ENCODE data around the gene MCM3.

MCM3 gene

DNA sequence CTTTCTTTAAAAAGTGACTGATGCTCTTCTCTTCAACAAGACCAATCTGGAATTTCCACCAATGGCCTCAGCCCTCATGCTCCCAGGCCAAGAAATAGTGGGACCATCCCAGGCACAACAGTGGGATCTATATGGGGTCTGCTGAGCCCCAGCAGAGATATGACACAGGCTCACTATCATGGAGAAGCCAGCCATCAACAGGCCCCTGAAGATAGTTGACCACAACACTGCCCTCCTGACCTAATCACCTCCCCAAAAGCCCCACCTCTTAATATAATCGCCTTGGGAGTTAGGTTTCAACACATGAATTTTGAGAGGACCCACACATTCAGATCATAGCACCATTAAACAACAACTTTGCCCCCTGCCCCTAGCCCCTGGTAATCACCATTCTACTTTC lies 16.8 kb upstream of the MCM3 start:
- no peak for DNase-seq (ENCODE audit: low spot score)

DNA sequence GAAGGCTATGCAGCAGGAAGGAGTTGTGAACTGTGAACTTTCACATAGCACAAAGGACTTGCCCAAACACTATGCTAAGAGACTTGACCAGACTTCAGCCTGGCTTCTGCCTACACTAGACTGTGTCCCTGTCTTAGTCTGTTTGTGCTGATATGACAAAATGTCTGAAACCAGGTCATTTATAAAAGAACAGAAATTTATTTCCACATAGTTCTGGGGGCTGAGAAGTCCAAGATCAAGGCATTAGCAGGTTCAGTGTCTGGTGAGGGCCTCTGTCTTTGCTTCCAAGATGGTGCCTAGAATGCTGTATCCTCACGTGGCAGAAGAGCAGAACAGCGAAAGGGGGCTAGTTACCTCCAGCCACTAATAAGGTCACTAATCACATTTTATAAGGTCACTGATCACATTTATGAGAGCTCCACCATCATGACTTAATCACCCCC lies 16.0 kb upstream of the MCM3 start:
- DNase-seq (ENCODE audit: low spot score), result no peak

DNA sequence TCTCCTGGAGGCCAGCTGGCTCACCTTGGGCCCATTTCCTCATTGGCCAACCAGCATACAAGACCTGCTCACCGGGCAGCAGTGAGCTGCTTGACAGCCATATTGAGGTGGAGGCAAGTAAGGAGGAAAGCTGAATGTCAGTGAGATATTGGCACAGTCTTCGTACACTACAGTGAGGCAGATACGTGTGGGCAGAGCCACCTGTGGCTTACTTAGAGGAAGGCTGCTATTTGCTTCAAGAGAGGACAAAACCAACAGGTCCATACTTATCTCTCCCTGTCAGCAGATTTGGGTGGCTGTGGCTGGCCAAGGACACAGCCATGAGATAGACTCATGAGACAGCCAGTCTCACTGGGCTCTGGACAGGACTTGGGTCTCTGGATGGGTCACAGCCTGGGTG lies 15.1 kb upstream of the MCM3 start:
- no peak for DNase-seq (ENCODE audit: low spot score)

DNA sequence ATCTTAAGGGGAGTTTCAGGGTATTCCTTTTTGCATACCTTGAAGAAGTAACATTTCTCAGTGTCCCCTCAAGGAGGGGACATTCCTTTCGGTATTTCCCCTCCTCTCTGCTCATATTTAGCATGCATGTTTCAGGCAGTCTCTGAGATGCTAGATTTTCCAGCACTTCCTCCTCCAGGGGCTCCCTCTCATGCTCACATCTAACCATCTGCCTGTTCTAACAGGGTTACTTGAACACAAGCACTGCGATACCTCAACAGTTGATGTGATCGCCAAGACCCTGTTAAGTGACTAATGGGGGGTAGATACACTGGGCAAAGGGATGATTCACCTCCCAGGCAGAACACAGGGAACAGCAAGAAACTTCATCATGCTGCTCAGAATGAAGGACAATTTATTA lies 12.9 kb upstream of the MCM3 start:
- DNase-seq (ENCODE audit: low spot score), result no peak

DNA sequence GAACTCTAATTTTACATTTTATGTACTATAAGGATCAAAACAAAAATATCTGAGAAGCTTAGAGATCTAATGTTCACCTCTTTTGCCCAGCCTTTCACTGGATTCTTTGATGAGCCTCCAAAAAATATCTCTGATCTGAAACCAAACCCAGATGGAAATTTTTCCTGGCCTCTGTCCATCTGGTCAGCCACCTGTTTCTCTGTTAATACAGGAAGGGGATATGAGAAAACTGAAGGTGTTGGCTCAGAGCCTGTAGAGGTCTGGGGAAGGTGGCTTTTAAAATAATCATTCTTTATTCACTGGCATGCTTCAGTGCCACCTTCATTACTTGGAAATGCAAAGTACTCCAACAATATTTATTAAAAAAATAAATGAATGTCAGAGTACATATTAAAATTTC lies 8.5 kb upstream of the MCM3 start:
- no peak for DNase-seq (ENCODE audit: low spot score)

DNA sequence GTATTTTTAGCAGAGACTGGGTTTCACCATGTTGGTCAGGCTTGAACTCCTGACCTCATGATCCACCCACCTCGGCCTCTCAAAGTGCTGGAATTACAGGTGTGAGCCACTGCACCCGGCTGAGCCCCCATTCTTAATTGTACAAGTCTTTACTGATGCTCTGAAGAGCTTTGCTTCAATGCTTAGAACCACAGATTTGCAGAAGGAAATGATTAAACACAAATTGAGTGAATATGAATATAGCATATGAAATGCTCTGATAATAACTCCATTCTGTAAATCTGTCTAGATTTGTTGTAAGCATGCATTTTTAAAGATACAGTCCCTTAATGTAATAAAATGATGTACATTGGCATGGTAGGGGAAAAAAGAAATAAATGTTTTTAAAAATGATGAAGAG lies 4.3 kb upstream of the MCM3 start:
- no peak for DNase-seq (ENCODE audit: low spot score)

DNA sequence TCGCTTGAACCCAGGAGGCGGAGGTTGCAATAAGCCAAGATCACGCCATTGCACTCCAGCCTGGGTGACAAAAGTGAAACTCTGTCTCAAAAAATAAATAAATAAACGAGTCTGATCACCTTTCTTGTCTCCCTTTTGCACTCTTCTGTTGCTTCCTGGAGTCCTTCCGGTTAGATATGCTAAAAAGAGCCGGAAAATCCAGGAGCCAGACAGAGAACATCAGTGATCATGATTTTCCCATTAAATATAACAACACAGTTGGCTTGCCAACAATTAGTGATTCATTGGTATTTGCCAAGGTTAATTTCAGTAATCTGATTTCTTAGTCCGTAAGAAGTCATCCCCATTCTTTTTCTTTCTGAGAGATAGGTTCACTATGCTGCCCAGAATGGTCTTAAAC lies 3.7 kb upstream of the MCM3 start:
- no peak for DNase-seq (ENCODE audit: low spot score)

DNA sequence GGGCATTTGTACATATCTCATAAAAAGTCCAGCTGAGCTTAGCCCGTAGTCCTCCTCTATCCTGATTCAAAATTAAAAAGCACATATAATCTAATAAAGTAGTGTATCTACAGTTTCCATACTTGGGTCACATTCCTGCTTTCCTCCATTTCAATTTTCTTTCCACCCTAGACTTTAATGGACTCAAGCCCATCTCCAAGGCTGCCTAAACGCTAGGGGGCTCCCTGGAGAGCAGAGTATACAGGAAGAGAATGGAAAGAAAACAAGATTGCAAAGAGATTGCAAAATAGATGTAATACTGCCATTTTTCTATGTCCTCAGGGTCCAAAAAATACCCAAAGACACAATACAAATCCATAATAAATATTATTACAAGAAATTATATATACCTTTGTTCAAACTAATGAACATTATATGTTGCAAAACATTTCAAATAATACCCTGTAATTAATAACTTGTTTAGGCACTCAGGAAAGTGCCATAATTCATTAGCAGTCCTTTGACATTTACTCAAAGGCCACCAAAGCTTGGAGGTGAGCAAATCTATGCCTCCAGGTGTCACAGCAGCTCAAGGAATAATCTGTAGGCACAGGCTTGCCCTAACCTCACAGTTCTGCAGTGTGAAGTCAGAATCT lies 2.4 kb upstream of the MCM3 start:
- DNase-seq (ENCODE audit: low spot score), result peak; percentile 67

DNA sequence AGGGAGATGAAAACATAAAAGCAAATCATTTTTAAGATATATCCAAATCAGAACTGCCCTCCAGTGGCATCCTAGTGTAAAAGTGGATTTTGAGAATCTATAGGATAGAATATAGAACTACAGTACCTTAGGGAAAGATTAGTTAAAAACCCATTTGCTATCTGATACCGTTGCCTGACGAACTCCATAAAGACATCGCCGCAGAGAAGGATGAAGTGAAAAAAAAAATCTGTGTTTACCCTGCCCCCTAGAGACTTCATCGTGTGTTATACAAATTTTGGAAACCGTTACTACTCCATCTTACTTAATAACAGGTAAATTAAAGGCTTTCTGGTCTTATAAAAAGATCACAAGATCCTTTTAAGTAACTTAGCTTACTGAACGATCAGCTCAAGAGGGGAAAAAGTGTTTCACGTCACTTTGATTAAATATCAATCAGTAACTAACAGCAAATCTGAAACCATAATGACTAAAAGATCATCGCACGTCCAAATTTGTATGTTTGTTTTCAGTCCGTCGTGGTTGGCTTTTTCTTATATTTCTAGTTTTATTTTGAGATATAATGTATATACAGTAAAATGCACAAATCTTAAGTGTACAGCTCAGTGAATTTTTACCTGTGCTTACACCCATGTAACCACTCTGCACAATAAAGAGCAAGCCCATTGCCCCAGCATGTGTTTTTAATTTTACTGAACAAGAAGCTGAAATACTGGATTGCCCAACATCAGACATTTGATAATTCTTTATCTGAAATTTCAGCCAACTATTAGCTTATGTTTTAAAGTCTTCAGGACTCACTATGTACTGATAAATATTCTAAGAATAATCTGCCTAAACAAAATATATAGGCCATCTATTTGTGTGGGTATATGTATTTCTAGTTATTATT lies 881 bp upstream of the MCM3 start:
- peak; percentile 36 for DNase-seq (ENCODE audit: low spot score)

DNA sequence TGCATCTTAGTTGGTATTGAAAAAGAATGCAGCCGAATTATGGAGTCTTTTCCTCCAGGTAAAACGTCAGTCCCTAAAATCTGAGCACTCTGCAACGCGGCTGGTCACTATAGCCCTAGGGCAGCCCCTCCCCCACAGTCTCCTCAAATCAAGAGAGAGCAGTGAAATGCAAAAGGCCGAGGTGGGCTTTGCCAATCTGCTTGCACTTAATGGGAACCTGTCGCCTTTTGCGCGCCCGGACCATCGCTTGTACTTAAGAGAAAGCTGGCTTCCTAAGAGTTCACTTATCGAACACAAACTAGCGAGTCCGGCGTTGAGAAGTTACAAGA lies 447 bp downstream of the MCM3 start:
- DNase-seq (ENCODE audit: low spot score), result no peak

DNA sequence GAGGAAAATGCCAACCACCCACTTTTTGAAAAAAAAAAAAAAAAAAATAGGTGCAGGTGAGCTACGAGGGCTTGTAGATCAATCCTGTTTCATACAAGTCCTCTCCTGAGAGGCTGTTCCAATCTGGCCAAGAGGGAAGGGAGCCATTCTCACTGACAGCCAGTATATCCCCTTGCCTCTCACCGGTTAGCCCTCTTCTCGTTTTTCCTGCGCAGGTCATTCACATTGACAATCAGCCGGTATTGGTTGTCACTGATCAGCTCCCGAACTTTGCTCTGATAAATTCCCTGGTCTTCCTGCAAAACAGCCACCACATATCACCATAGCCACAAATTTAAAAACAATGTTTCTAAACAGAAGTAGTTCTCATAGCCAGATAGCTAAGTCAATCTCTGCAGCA lies 1.4 kb downstream of the MCM3 start:
- DNase-seq (ENCODE audit: low spot score), result no peak

DNA sequence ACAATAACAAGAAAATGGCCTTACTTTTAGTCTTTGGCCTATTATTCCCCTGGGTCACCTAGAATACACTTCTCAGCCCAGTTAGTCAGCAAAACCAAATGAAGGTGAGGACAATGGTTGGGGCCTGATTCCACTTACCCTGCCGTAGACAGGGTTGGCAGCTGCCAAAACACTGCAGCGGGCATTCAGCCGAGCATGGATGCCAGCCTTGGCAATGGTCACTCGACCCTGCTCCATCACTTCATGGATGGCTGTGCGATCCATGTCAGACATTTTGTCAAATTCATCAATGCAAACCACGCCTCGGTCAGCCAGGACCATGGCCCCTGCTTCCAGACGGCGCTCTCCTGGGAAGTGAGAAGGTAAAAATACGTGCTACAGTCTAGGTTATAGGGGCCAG lies 8.4 kb downstream of the MCM3 start:
- DNase-seq (ENCODE audit: low spot score), result no peak

DNA sequence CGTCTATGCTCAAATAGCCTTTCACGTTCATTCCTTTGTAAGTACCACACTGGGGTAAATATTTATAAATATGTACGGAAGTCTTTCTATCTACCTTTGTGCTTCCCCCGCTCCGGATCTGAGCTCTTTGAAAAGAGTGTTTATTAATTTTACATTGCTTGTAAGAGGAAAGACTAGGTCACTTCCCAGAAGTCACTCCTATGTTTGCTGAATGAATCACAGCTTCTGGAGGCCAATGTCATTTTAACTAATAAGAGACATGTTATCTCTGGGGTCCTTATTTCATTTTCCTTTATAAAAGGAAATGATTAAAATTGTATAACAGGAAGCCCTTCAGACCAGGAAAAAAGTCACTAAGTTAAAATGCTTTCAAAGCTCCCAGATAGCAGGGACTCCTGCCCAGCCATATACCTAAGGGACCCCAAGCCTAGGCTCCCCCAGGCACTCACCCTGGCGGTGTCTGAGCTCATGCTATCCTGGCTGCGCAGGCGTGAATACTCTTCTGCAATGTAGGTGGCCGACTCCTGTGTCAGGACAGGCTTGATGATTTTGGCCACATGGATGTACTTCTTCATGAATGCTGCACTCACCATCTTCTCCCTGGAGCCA lies 12.6 kb downstream of the MCM3 start:
- no peak for DNase-seq (ENCODE audit: low spot score)

DNA sequence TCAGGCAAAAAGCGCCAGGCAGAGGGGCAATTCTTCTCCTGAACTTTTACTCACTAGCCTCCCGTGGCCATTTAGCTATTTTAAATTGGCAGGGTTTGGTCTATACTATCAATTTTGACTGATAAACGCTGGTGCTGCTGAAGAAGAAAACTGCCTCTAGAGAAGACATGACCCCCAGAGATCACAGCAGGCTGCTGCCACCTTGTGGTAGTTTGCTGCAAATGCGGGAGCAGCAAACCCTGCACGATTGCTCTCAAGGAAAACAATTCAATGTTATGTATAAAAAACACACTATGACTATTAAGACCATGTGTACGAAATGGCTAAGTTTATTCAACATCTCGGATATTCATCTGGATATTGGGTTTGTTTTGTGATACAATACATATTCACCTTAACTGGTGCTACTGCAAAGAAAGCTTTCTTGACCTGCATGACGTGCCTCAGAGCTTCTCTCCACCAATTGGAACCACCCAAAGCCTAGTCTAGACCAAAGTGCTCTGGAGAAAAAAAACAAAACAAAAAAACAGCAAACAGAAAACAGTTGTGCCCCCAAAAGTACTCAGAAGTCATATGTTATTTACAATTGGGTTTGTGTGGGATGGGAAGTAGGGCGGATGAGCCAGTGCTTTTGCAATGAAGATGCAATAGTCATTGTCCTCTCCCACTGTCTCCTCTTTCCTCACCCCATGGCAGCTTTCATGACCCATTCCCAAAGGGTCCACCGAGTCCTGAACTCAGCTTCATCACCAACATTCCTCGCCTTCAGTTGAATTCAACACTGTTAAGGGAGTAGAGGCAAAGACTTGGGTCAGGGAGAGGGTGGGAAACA lies 20.6 kb downstream of the MCM3 start:
- DNase-seq (ENCODE audit: low spot score), result peak; percentile 73

DNA sequence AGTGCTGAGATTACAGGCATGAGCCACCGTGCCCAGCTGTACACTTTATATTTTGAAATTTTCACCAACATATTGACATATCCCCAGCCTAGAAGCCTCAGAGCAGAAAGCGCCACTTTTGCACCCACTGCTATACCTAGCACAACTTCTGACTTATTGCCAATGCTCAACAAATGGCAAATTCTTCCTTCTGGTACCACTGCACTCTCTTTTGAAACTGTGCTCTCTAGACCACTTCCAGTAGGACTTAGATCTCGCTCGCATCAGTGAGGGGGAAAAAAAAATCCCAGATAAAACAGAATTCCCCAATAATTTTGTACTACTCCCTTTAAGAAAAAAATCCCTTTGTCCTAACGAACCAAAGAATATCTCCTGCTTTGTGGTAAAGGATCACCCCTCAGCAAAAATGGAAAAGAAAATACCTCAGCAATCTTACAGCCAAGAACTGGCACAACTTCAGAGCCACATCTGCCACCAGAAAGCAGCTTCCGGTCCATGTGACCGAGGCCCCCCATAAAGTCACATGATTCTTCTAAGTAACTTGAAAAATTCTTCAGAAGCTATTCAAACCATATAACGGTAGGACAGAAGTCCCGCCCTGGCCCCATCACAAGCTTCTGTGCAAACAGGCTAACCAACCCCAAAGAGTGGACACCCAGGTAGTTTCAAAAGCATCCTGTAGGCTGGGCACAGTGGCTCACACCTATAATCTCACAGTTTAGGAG lies 21.8 kb downstream of the MCM3 start:
- no peak for DNase-seq (ENCODE audit: low spot score)

DNA sequence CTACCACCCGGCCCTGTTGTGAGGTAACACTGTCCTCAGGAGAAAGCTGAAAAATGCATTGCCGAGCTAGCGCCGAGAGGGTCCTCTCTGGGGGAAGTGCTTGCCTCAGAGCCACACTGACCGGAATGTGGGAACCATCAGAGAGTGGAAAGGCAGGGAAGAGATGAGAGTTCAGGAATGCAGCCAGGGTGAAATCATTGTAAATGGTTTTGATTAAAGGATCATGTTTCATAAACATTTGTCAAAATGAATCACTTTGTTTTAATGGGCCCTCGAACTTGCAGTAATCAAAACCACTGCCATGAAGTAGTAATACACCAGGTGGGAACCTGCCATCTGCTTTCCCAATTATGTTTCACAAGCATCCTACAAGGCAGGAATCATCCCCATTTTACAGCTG lies 23.3 kb downstream of the MCM3 start:
- no peak for DNase-seq (ENCODE audit: low spot score)

DNA sequence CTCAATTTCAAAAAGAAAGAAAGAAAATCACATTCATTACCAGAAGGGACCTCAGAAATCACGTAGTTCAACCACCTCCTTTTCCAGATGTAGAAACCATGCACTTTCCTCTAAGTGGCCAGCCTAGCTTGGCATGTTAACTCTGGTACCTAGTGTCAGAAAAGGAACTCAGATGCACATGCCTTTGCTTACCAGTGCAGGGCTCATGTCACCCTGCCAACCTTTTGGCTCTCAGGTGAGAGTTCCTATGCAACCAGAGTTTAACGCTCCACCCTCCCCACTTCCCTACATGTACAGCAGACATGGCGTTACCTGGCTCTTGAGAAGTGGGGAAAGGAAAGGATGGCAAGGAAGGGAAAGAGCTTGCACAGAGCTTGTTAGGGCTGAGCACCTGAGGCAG lies 23.9 kb downstream of the MCM3 start:
- DNase-seq (ENCODE audit: low spot score), result no peak

DNA sequence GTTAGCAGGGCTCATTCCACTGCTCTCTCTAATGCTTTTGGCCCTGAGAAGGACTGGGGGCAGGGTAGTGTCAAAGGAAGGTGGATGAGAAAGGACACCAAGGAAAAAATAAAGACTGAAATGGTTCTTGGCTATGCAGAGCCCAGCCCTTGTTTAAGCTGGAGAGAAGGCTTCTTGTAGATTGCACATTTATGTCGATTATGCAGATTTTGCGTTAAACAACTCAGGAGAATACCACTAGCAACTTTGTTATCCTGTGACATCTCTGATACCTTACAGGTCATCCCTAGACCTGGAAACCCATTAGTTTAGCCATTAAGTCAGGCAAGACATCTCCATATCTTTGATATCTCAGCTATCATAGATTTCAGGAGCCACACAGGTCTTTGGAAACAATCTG lies 29.1 kb downstream of the MCM3 start:
- no peak for DNase-seq (ENCODE audit: low spot score)

DNA sequence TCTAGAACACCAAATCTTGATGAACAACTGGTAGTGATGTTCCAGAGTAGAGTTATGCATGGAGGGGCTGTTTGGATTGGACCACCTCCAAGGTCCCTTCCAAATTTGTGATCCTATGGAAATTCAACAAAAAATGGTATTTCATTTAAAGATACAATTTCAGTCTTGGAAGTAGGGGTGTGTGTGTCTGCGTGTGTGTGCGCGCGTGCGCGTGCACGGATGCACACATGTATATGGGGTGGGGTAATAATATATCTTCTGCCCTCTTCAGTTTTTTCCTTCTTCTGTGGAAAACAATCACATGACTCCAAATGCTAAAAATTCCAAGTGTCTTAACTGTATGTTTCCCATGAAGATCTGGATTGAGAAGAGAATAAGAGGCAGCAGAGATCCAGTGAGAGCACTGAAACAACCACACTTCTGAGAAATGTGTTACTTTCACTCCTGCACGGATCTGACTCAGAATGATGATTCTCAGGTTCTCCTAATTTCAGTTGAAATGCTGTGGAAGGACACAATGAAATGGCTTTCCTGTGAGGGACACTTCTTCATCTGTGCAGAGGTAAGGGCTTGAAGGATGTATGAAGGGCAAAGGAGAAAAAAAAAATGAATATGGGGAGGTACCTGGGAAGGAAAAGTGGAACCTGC lies 29.7 kb downstream of the MCM3 start:
- DNase-seq (ENCODE audit: low spot score), result no peak

DNA sequence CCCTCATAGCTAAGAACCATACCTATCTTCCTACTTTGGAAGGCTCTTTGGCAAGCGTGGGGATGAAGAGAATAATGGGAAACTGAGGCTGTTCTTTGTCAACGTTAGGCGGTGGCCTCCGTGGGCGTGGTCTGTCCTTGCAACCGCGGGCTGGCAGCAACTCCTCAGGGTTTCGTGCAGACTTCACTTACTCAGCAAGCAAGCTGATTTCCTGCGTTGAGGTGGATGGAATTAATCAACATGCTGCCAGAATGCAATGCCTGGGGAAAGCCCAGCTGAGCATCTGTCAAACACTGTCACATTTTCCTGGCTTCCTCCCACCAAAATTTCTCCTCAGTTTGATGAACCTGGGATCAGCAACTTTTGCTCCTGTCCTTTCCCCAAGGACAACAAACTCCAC lies 31.0 kb downstream of the MCM3 start:
- DNase-seq (ENCODE audit: low spot score), result no peak

DNA sequence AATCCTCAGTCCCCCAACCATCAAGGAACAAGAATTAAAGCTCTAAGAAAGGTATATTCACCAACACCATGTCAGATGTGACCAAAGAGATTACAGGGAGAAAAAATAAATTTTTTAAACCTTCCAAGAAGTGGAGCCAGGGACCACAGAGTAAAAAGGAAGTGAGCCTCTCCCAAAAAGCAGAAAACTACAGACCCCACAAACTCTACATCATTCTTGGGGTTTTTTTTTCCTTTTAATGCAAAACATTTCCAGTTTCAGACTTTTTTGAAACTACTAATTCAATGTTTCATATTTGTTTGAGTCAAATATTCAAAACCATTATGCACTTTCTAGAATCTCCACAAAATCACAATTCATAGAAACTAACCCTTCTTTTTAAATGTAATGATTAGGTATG lies 33.4 kb downstream of the MCM3 start:
- no peak for DNase-seq (ENCODE audit: low spot score)
